ENCODE measurements around the gene OBSCN. TPM values are rescaled to one million over a fixed set of nuclear protein-coding genes. Genes with fewer than 3 reads are reported as not detected.

Gene OBSCN
- total RNA-seq, 1 donor from 2014 or later, result 21.6 TPM

GRCh38 chr1:228299901-228300300, 92.1 kb downstream of the OBSCN start:
- intact Hi-C loops (cut with micrococcal nuclease), result no loop called here

GRCh38 chr1:228302086-228302485, 94.2 kb downstream of the OBSCN start:
- intact Hi-C loops (cut with micrococcal nuclease), result no loop called here

GRCh38 chr1:228303596-228303995, 95.8 kb downstream of the OBSCN start:
- intact Hi-C loops (cut with micrococcal nuclease), result no loop called here

- intact Hi-C loops (cut with micrococcal nuclease), result no loop called here
Measured at GRCh38 chr1:228304225-228304624, 96.4 kb downstream of the OBSCN start.

GRCh38 chr1:228304766-228305395, 97.0 kb downstream of the OBSCN start:
- intact Hi-C loops (cut with micrococcal nuclease), result no loop called here

GRCh38 chr1:228305721-228306152, 97.9 kb downstream of the OBSCN start:
- intact Hi-C loops (cut with micrococcal nuclease), result no loop called here

GRCh38 chr1:228306275-228307217, 98.7 kb downstream of the OBSCN start:
- intact Hi-C loops (cut with micrococcal nuclease), result no loop called here

- intact Hi-C loops (cut with micrococcal nuclease), result no loop called here
Measured at GRCh38 chr1:228307218-228308023, 99.6 kb downstream of the OBSCN start.

GRCh38 chr1:228308085-228308601, 100.3 kb downstream of the OBSCN start:
- intact Hi-C loops (cut with micrococcal nuclease), result no loop called here

GRCh38 chr1:228308628-228309325, 100.9 kb downstream of the OBSCN start:
- intact Hi-C loops (cut with micrococcal nuclease), result no loop called here

GRCh38 chr1:228309326-228310067, 101.7 kb downstream of the OBSCN start:
- intact Hi-C loops (cut with micrococcal nuclease), result no loop called here

GRCh38 chr1:228310162-228310792, 102.4 kb downstream of the OBSCN start:
- intact Hi-C loops (cut with micrococcal nuclease), result no loop called here

GRCh38 chr1:228311091-228311490, 103.2 kb downstream of the OBSCN start:
- intact Hi-C loops (cut with micrococcal nuclease), result no loop called here

- intact Hi-C loops (cut with micrococcal nuclease), result no loop called here
Measured at GRCh38 chr1:228312136-228312764, 104.4 kb downstream of the OBSCN start.

- intact Hi-C loops (cut with micrococcal nuclease), result no loop called here
Measured at GRCh38 chr1:228313536-228314277, 105.9 kb downstream of the OBSCN start.

GRCh38 chr1:228314315-228314657, 106.4 kb downstream of the OBSCN start:
- intact Hi-C loops (cut with micrococcal nuclease), result no loop called here

- intact Hi-C loops (cut with micrococcal nuclease), result no loop called here
Measured at GRCh38 chr1:228314658-228315483, 107.0 kb downstream of the OBSCN start.

GRCh38 chr1:228315484-228315944, 107.7 kb downstream of the OBSCN start:
- intact Hi-C loops (cut with micrococcal nuclease), result no loop called here

Measured in T-helper 2 cell treated with Interferon-gamma antibody and Interleukin-4, amounts not matched to agents 100 ng/mL and 5 ng/mL, for 36 hours (primary cell).